GM23338 (cell line): Measurements from ENCODE around the gene MAGI1. TPM values are rescaled to one million over a fixed set of nuclear protein-coding genes. Genes with fewer than 3 reads are reported as not detected.

Experiments used
- ATAC-seq: fragments of 200-7000 bp; cut with Tn5 transposase; 3 replicates; pipeline ENCODE4 v1.9.1; 2020
- DNase-seq: peaks from one replicate; pipeline ENCODE4 v3.0.0-alpha.2; 2015; ENCODE audit warnings: low spot score
- H2AFZ ChIP-seq: fragments of 200-600 bp; sonication (generic); 2 replicates; pipeline ENCODE4 v1.8.0; 2016; ENCODE audit warnings: antibody characterized with exemption, mild to moderate bottlenecking, moderate library complexity
- H3F3A ChIP-seq: fragments of 200-600 bp; sonication (generic); replicated peaks from 2 replicates; pipeline ENCODE4 v1.8.0; 2017; ENCODE audit warnings: antibody characterized with exemption, mixed run types, low read depth
- H3K27ac ChIP-seq: fragments of 200-600 bp; sonication (generic); 2 replicates; pipeline ENCODE4 v1.6.1; 2016; ENCODE audit warnings: low read depth
- H3K27me3 ChIP-seq: fragments of 200-600 bp; sonication (generic); 2 replicates; pipeline ENCODE4 v1.8.0; 2016; ENCODE audit warnings: mild to moderate bottlenecking, mixed run types, moderate library complexity; ENCODE audit not compliant: insufficient read depth
- H3K36me3 ChIP-seq: fragments of 200-600 bp; sonication (generic); 2 replicates; pipeline ENCODE4 v1.8.0; 2016; ENCODE audit warnings: mild to moderate bottlenecking; ENCODE audit not compliant: insufficient read depth
- H3K4me1 ChIP-seq: fragments of 200-600 bp; sonication (generic); 2 replicates; pipeline ENCODE4 v1.8.0; 2016; ENCODE audit warnings: mild to moderate bottlenecking, moderate library complexity; ENCODE audit not compliant: insufficient read depth
- H3K4me2 ChIP-seq: fragments of 200-600 bp; sonication (generic); 2 replicates; pipeline ENCODE4 v1.7.1; 2017; ENCODE audit warnings: mixed run types
- H3K4me3 ChIP-seq: fragments of 200-600 bp; sonication (generic); 2 replicates; pipeline ENCODE4 v1.6.1; 2016; ENCODE audit warnings: mixed run types
- H3K79me2 ChIP-seq: fragments of 200-600 bp; sonication (generic); replicated peaks from 2 replicates; pipeline ENCODE4 v1.8.0; 2017; ENCODE audit warnings: mild to moderate bottlenecking; ENCODE audit not compliant: insufficient read depth
- H3K9me2 ChIP-seq: fragments of 200-600 bp; sonication (generic); 2 replicates; pipeline ENCODE4 v1.8.0; 2017; ENCODE audit not compliant: insufficient read depth
- H4K20me1 ChIP-seq: fragments of 200-600 bp; sonication (generic); replicated peaks from 2 replicates; pipeline ENCODE4 v1.8.0; 2017; ENCODE audit warnings: mild to moderate bottlenecking; ENCODE audit not compliant: insufficient read depth
- H3K27ac Mint-ChIP-seq: 2 replicates; pipeline ENCODE4 v1.8.0; 2020; ENCODE audit warnings: inconsistent platforms, mild to moderate bottlenecking, moderate library complexity, mixed read lengths
- H3K27me3 Mint-ChIP-seq: 3 replicates; pipeline ENCODE4 v1.8.0; 2022; ENCODE audit warnings: low read depth, mild to moderate bottlenecking, moderate library complexity, mixed read lengths, inconsistent platforms; ENCODE audit not compliant: insufficient read depth, poor library complexity
- H3K36me3 Mint-ChIP-seq: 3 replicates; pipeline ENCODE4 v1.8.0; 2021; ENCODE audit warnings: low read depth, mild to moderate bottlenecking, inconsistent platforms, moderate library complexity, mixed read lengths
- H3K4me1 Mint-ChIP-seq: 3 replicates; pipeline ENCODE4 v1.8.0; 2020; ENCODE audit warnings: mild to moderate bottlenecking, inconsistent platforms, mixed read lengths
- H3K4me3 Mint-ChIP-seq: 3 replicates; pipeline ENCODE4 v1.8.0; 2021; ENCODE audit warnings: moderate library complexity, mild to moderate bottlenecking, inconsistent platforms, mixed read lengths
- H3K9me3 Mint-ChIP-seq: 3 replicates; pipeline ENCODE4 v1.8.0; 2020; ENCODE audit warnings: moderate library complexity, mild to moderate bottlenecking, inconsistent platforms, mixed read lengths
- EZH2 ChIP-seq: fragments of 200-600 bp; sonication (generic); IDR thresholded peaks from one replicate; pipeline ENCODE4 v1.8.0; 2017; ENCODE audit warnings: antibody characterized with exemption, mild to moderate bottlenecking, low read depth; ENCODE audit not compliant: unreplicated experiment
- ZNF114 ChIP-seq: fragments of 250-450 bp; sonication (Bioruptor Pico); IDR thresholded peaks from 2 replicates; pipeline ENCODE4 v1.5.0; 2020; ENCODE audit warnings: mild to moderate bottlenecking, moderate library complexity
- polyA plus RNA-seq: library from polyadenylated mRNA; unstranded; fragments of >200 nt; fragmentation: Nextera tagmentation; extraction: Ambion mirVana; gene quantifications from 2 replicates; pipeline ENCODE4 v1.2.1, GENCODE V29; 2016
- total RNA-seq: library from RNA; depleted of rRNA; stranded (reverse); fragments of >200 nt; shearing (Covaris generic); gene quantifications from 2 replicates; pipeline ENCODE4 v1.2.3, GENCODE V29; 2014
- TF ChIP-seq, protein P1 (sequence below): IDR thresholded peaks from one replicate; pipeline ENCODE4 v1.6.1; 2018; ENCODE audit warnings: antibody characterized with exemption; ENCODE audit not compliant: unreplicated experiment
- TF ChIP-seq, protein P2 (sequence below): fragments of 250-450 bp; sonication (Bioruptor Pico); IDR thresholded peaks from 2 replicates; pipeline ENCODE4 v1.5.0; 2020; ENCODE audit warnings: mild to moderate bottlenecking, moderate library complexity
- TF ChIP-seq, protein P3 (sequence below), 2 experiments: fragments of 200-600 bp in 1 of 2; sonication (generic) in 1 of 2; conservative IDR thresholded peaks; 2 replicates each; pipeline versions ENCODE4 v1.5.1 to v1.6.1; 2016 to 2017; ENCODE audit warnings: antibody characterized with exemption in 2 of 2, low read depth in 2 of 2, mild to moderate bottlenecking in 2 of 2, moderate library complexity in 1 of 2

Gene MAGI1
- total and polyA plus RNA-seq, 2 experiments from 2014 or later = 27.4 to 71.2 TPM

DNA sequence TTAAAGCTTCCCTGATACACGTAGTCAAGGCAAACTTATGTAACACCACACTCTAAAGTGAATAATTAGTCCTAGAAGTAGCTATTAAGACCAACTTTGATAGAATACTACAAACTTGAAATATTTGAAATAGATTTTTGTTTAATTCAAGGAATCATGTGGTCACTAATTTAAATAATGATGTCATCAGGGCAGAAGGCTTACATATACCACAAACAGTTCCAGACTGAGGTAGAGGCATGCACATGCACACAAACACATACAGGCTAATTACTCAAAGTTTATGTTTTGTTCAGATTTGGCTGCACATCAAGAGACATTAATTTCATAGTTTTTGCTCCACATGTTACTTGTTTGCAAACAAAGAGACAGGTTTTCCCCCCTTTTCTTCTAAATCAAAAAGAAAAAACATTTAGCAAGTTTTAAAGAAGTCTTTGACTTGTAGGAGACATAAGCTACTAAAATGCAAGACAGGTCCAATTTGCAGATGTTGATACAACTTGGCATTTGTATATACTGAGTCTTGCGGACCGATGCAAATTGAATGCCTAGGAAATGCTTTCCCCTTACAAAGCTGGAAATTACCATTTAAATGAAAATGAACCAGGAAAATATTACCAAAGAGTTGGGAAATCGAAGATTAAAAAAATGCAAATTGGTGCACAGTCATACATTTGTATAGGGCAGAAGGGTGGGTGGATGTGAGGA is 594.8 kb downstream of the MAGI1 start:
- 0 out of 2 replicates have a peak, but pooled peaks cover 3% of the 10 kb centered on the region for H3F3A ChIP-seq
- no peak for DNase-seq
- H3K36me3 Mint-ChIP-seq = peaks cover 5% of the 10 kb centered on the region; the same call in 1 of the 3 replicates
- no peak overlapping the region for H3K27ac Mint-ChIP-seq
- no peaks in the 10 kb centered on the region for H3K27me3 ChIP-seq
- no peak overlapping the region for H3K4me3 Mint-ChIP-seq
- no peak overlapping the region for H3K4me3 ChIP-seq
- no peaks in the 10 kb centered on the region for H3K27me3 Mint-ChIP-seq
- H3K9me2 ChIP-seq = no peaks in the 10 kb centered on the region
- H2AFZ ChIP-seq = no peak overlapping the region
- H4K20me1 ChIP-seq = no peaks in the 10 kb centered on the region
- no peaks in the 10 kb centered on the region for H3K36me3 ChIP-seq
- no peak for TF ChIP-seq EZH2
- H3K79me2 ChIP-seq = no peaks in the 10 kb centered on the region
- peaks cover 21% of the 10 kb centered on the region for H3K4me1 Mint-ChIP-seq
- peaks cover 17% of the 10 kb centered on the region; the same call in 1 of the 2 replicates for H3K4me1 ChIP-seq
- H3K4me2 ChIP-seq = peak overlapping the region; percentile 41; the same call in 1 of the 2 replicates
- H3K9me3 Mint-ChIP-seq = no peaks in the 10 kb centered on the region
- no peak overlapping the region for H3K27ac ChIP-seq
- ATAC-seq = no peak

DNA sequence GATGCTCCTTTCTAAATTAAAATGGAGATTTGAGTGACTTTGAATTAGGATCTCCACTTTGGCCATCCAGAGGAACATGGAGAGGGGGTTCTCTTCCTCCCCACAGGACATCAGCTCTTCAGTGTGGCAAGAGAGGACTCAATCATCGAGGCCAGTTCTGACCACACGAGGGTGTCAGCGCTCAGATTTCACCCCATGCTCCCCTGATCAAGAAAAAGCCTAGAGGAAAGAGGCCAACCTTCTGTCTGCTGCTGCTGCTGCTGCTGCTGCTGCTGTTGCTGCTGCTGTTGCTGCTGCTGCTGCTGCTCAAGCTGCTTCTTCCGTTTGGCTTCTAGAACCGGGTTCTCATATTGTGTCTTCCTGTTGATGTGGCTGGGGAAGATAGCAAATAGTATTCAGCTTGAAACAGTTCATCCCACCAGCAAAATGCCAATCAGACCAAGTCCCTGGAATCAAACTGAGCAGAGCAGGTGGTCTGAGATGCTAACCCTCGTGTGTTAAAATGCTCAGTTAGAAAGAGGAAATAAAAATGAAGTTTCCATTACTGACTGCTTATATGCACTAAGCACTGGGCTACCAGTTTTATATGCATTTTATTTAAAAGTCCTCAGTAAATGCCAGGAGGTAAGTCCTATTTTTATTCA is 599.0 kb downstream of the MAGI1 start:
- Histone ChIP-seq H3K9me2 (no peaks in the 10 kb centered on the region), H4K20me1 (no peaks in the 10 kb centered on the region), H2AFZ (no peak overlapping the region), H3K79me2 (no peaks in the 10 kb centered on the region), H3F3A (0 out of 2 replicates have a peak, but pooled peaks cover 5% of the 10 kb centered on the region), H3K27ac (no peak overlapping the region), H3K4me1 (peaks cover 17% of the 10 kb centered on the region; the same call in 1 of the 2 replicates), H3K27me3 (no peaks in the 10 kb centered on the region), H3K4me3 (no peak overlapping the region), H3K4me2 (no peak overlapping the region), H3K36me3 (peaks cover 23% of the 10 kb centered on the region)
- H3K4me1 Mint-ChIP-seq = peaks cover 20% of the 10 kb centered on the region
- DNase-seq (peak; percentile 85), ATAC-seq (peak; percentile 99)
- TF ChIP-seq, protein P1, sequence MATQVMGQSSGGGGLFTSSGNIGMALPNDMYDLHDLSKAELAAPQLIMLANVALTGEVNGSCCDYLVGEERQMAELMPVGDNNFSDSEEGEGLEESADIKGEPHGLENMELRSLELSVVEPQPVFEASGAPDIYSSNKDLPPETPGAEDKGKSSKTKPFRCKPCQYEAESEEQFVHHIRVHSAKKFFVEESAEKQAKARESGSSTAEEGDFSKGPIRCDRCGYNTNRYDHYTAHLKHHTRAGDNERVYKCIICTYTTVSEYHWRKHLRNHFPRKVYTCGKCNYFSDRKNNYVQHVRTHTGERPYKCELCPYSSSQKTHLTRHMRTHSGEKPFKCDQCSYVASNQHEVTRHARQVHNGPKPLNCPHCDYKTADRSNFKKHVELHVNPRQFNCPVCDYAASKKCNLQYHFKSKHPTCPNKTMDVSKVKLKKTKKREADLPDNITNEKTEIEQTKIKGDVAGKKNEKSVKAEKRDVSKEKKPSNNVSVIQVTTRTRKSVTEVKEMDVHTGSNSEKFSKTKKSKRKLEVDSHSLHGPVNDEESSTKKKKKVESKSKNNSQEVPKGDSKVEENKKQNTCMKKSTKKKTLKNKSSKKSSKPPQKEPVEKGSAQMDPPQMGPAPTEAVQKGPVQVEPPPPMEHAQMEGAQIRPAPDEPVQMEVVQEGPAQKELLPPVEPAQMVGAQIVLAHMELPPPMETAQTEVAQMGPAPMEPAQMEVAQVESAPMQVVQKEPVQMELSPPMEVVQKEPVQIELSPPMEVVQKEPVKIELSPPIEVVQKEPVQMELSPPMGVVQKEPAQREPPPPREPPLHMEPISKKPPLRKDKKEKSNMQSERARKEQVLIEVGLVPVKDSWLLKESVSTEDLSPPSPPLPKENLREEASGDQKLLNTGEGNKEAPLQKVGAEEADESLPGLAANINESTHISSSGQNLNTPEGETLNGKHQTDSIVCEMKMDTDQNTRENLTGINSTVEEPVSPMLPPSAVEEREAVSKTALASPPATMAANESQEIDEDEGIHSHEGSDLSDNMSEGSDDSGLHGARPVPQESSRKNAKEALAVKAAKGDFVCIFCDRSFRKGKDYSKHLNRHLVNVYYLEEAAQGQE = no peak
- TF ChIP-seq, protein P2, sequence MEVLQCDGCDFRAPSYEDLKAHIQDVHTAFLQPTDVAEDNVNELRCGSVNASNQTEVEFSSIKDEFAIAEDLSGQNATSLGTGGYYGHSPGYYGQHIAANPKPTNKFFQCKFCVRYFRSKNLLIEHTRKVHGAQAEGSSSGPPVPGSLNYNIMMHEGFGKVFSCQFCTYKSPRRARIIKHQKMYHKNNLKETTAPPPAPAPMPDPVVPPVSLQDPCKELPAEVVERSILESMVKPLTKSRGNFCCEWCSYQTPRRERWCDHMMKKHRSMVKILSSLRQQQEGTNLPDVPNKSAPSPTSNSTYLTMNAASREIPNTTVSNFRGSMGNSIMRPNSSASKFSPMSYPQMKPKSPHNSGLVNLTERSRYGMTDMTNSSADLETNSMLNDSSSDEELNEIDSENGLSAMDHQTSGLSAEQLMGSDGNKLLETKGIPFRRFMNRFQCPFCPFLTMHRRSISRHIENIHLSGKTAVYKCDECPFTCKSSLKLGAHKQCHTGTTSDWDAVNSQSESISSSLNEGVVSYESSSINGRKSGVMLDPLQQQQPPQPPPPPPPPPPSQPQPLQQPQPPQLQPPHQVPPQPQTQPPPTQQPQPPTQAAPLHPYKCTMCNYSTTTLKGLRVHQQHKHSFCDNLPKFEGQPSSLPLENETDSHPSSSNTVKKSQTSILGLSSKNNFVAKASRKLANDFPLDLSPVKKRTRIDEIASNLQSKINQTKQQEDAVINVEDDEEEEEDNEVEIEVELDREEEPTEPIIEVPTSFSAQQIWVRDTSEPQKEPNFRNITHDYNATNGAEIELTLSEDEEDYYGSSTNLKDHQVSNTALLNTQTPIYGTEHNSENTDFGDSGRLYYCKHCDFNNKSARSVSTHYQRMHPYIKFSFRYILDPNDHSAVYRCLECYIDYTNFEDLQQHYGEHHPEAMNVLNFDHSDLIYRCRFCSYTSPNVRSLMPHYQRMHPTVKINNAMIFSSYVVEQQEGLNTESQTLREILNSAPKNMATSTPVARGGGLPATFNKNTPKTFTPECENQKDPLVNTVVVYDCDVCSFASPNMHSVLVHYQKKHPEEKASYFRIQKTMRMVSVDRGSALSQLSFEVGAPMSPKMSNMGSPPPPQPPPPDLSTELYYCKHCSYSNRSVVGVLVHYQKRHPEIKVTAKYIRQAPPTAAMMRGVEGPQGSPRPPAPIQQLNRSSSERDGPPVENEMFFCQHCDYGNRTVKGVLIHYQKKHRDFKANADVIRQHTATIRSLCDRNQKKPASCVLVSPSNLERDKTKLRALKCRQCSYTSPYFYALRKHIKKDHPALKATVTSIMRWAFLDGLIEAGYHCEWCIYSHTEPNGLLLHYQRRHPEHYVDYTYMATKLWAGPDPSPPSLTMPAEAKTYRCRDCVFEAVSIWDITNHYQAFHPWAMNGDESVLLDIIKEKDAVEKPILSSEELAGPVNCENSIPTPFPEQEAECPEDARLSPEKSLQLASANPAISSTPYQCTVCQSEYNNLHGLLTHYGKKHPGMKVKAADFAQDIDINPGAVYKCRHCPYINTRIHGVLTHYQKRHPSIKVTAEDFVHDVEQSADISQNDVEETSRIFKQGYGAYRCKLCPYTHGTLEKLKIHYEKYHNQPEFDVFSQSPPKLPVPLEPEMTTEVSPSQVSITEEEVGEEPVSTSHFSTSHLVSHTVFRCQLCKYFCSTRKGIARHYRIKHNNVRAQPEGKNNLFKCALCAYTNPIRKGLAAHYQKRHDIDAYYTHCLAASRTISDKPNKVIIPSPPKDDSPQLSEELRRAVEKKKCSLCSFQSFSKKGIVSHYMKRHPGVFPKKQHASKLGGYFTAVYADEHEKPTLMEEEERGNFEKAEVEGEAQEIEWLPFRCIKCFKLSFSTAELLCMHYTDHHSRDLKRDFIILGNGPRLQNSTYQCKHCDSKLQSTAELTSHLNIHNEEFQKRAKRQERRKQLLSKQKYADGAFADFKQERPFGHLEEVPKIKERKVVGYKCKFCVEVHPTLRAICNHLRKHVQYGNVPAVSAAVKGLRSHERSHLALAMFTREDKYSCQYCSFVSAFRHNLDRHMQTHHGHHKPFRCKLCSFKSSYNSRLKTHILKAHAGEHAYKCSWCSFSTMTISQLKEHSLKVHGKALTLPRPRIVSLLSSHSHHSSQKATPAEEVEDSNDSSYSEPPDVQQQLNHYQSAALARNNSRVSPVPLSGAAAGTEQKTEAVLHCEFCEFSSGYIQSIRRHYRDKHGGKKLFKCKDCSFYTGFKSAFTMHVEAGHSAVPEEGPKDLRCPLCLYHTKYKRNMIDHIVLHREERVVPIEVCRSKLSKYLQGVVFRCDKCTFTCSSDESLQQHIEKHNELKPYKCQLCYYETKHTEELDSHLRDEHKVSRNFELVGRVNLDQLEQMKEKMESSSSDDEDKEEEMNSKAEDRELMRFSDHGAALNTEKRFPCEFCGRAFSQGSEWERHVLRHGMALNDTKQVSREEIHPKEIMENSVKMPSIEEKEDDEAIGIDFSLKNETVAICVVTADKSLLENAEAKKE (CRISPR knock-in tag) = no peak
- no peak for TF ChIP-seq ZNF114
- TF ChIP-seq, protein P3, sequence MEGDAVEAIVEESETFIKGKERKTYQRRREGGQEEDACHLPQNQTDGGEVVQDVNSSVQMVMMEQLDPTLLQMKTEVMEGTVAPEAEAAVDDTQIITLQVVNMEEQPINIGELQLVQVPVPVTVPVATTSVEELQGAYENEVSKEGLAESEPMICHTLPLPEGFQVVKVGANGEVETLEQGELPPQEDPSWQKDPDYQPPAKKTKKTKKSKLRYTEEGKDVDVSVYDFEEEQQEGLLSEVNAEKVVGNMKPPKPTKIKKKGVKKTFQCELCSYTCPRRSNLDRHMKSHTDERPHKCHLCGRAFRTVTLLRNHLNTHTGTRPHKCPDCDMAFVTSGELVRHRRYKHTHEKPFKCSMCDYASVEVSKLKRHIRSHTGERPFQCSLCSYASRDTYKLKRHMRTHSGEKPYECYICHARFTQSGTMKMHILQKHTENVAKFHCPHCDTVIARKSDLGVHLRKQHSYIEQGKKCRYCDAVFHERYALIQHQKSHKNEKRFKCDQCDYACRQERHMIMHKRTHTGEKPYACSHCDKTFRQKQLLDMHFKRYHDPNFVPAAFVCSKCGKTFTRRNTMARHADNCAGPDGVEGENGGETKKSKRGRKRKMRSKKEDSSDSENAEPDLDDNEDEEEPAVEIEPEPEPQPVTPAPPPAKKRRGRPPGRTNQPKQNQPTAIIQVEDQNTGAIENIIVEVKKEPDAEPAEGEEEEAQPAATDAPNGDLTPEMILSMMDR (conservative IDR thresholded peaks at IDR 0.05; ENCODE audit: low read depth in 2 of 2) = peak; percentile 59 to 85
- no peaks in the 10 kb centered on the region for H3K27me3 Mint-ChIP-seq
- H3K4me3 Mint-ChIP-seq = no peak overlapping the region
- H3K36me3 Mint-ChIP-seq = peaks cover 38% of the 10 kb centered on the region
- no peak overlapping the region for H3K27ac Mint-ChIP-seq
- no peaks in the 10 kb centered on the region for H3K9me3 Mint-ChIP-seq
